K562 (cell line): Measurements from ENCODE around the gene ZNF343.
A peak's percentile ranks its signal among the peaks of the same experiment; 100 is the strongest.

Experiments used
- HNRNPL ChIP-seq: fragments of 200-400 bp; formaldehyde crosslinking; IDR thresholded peaks from 2 replicates; pipeline ENCODE4 v1.6.1; 2017; ENCODE audit warnings: low read depth, mild to moderate bottlenecking, low read length
- JUNB ChIP-seq: fragments of 450-650 bp; formaldehyde crosslinking; conservative IDR thresholded peaks from 2 replicates; pipeline ENCODE4 v1.4.0; 2020; ENCODE audit warnings: mild to moderate bottlenecking
- POLR2AphosphoS5 ChIP-seq: IDR thresholded peaks from 2 replicates; pipeline ENCODE4 v1.6.1; 2011; ENCODE audit warnings: mild to moderate bottlenecking, low read depth, low read length, moderate library complexity; ENCODE audit not compliant: control insufficient read depth, insufficient read depth
- TF ChIP-seq, protein P1 (sequence below), 3 experiments: IDR thresholded peaks in 2 of 3; conservative IDR thresholded peaks in 1 of 3; 2 replicates each; pipeline ENCODE4 v1.5.1; 2011 to 2012; ENCODE audit warnings: low read length in 3 of 3, mild to moderate bottlenecking in 3 of 3, control low read depth in 2 of 3, improper control_type of control experiment in 1 of 3, inconsistent platforms in 1 of 3, low read depth in 1 of 3, mixed read lengths in 1 of 3, moderate library complexity in 1 of 3; ENCODE audit not compliant: insufficient read depth in 2 of 3

- TF ChIP-seq POLR2AphosphoS5 (0 out of 2 replicates have a peak, but pooled peaks have one; percentile 40), HNRNPL (no peak), JUNB (CRISPR knock-in tag) (no peak)
- TF ChIP-seq, protein P1, sequence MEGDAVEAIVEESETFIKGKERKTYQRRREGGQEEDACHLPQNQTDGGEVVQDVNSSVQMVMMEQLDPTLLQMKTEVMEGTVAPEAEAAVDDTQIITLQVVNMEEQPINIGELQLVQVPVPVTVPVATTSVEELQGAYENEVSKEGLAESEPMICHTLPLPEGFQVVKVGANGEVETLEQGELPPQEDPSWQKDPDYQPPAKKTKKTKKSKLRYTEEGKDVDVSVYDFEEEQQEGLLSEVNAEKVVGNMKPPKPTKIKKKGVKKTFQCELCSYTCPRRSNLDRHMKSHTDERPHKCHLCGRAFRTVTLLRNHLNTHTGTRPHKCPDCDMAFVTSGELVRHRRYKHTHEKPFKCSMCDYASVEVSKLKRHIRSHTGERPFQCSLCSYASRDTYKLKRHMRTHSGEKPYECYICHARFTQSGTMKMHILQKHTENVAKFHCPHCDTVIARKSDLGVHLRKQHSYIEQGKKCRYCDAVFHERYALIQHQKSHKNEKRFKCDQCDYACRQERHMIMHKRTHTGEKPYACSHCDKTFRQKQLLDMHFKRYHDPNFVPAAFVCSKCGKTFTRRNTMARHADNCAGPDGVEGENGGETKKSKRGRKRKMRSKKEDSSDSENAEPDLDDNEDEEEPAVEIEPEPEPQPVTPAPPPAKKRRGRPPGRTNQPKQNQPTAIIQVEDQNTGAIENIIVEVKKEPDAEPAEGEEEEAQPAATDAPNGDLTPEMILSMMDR (IDR thresholded peaks at IDR 0.05 in 2 of 3, conservative IDR thresholded peaks at IDR 0.05 in 1 of 3; ENCODE audit: insufficient read depth in 2 of 3, low read depth in 1 of 3, low read length in 3 of 3): peak in 1 of 3 experiments; percentile 31; a peak in 2 of 6 replicates
These were observed at the start of gene ZNF343 for GRCh38 chr20:2508631-2509467.
